Endothelial cell of umbilical vein (primary cell): Measurements from ENCODE around the gene NEB. TPM values are rescaled to one million over a fixed set of nuclear protein-coding genes. Genes with fewer than 3 reads are reported as not detected.

Experiments used
- BruUV-seq: library from RNA; stranded (reverse); fragments of 400-500 nt; replicated peaks from 2 replicates; lab custom pipeline; 2021; lab: Mats Ljungman, UMichigan
- CTCF ChIA-PET: fragments of 300-600, 350-600 bp; sonication (Branson Sonifier 250); formaldehyde crosslinking; loops from one replicate; lab custom pipeline; 2021; ENCODE audit warnings: antibody characterized with exemption, inconsistent platforms; lab: Charles Lee
- POLR2A ChIA-PET: fragments of 300-600, 350-600 bp; sonication (Branson Sonifier 250); formaldehyde crosslinking; loops from one replicate; lab custom pipeline; 2021; ENCODE audit warnings: antibody characterized with exemption, inconsistent platforms; lab: Charles Lee
- DNase-seq: peaks from one replicate; pipeline ENCODE4 v3.0.0-alpha.2; 2011; ENCODE audit warnings: low read depth, low spot score
- FAIRE-seq: peaks from 2 replicates; lab custom pipeline; 2011; peaks lifted over from hg19 to GRCh38; lab: Jason Lieb, UNC
- H2AFZ ChIP-seq: 2 replicates; pipeline ENCODE4 v1.6.0; 2012; ENCODE audit warnings: low read depth, low read length, control low read depth, inconsistent platforms
- H3K27ac ChIP-seq: 2 replicates; pipeline ENCODE4 v1.5.1; 2011; ENCODE audit warnings: low read depth, mild to moderate bottlenecking, control low read depth, low read length, moderate library complexity; ENCODE audit not compliant: insufficient read depth
- H3K27me3 ChIP-seq, 2 experiments: 2 replicates each; pipeline versions ENCODE4 v1.6.0 to v1.6.1; 2011; ENCODE audit warnings: low read length in 2 of 2, mixed read lengths in 1 of 2; ENCODE audit not compliant: control insufficient read depth in 2 of 2, insufficient read depth in 2 of 2
- H3K36me3 ChIP-seq, 2 experiments: 2 replicates in 1 of 2; 3 replicates in 1 of 2; pipeline ENCODE4 v1.5.1; 2011; ENCODE audit warnings: low read length in 2 of 2, mild to moderate bottlenecking in 1 of 2, moderate library complexity in 1 of 2; ENCODE audit not compliant: control insufficient read depth in 2 of 2, insufficient read depth in 2 of 2; ENCODE audit errors: extremely low read depth in 1 of 2
- H3K4me1 ChIP-seq: 3 replicates; pipeline ENCODE4 v1.5.1; 2011; ENCODE audit warnings: mild to moderate bottlenecking, low read length; ENCODE audit not compliant: control insufficient read depth, insufficient read depth; ENCODE audit errors: extremely low read depth
- H3K4me2 ChIP-seq: 2 replicates; pipeline ENCODE4 v1.6.1; 2011; ENCODE audit warnings: low read length, control low read depth, mixed read lengths; ENCODE audit not compliant: insufficient read depth
- H3K4me3 ChIP-seq, 3 experiments: fragments of 200-600 bp in 1 of 3; sonication (generic), shearing (Covaris generic) in 1 of 3; replicated peaks in 1 of 3; 2 replicates each; pipeline ENCODE4 v1.5.1; 2011 to 2016; ENCODE audit warnings: control low read depth in 3 of 3, low read length in 3 of 3, mild to moderate bottlenecking in 2 of 3, inconsistent platforms in 1 of 3, low read depth in 1 of 3, moderate library complexity in 1 of 3; ENCODE audit not compliant: insufficient read depth in 1 of 3
- H3K79me2 ChIP-seq: 2 replicates; pipeline ENCODE4 v1.6.0; 2012; ENCODE audit warnings: low read length, inconsistent platforms; ENCODE audit not compliant: control insufficient read depth, insufficient read depth
- H3K9ac ChIP-seq: replicated peaks from 2 replicates; pipeline ENCODE3; 2011; ENCODE audit warnings: low read length, control low read depth; ENCODE audit not compliant: insufficient read depth; ENCODE audit errors: extremely low read depth
- H3K9me1 ChIP-seq: replicated peaks from 3 replicates; pipeline ENCODE4 v1.6.0; 2011; ENCODE audit warnings: mild to moderate bottlenecking, low read length; ENCODE audit not compliant: control insufficient read depth, insufficient read depth; ENCODE audit errors: extremely low read depth
- H3K9me3 ChIP-seq: replicated peaks from 2 replicates; pipeline ENCODE4 v1.5.1; 2012; ENCODE audit warnings: low read length, inconsistent platforms; ENCODE audit not compliant: control insufficient read depth, insufficient read depth
- H4K20me1 ChIP-seq: replicated peaks from 2 replicates; pipeline ENCODE3; 2011; ENCODE audit warnings: mild to moderate bottlenecking, low read length; ENCODE audit not compliant: control insufficient read depth, insufficient read depth; ENCODE audit errors: extremely low read depth
- CTCF ChIP-seq, 2 donors: IDR thresholded peaks; 1 replicate in 1 of 2; 2 replicates in 1 of 2; pipeline ENCODE4 v1.5.1; 2011; ENCODE audit warnings: low read length in 2 of 2, mild to moderate bottlenecking in 2 of 2, moderate library complexity in 2 of 2, control low read depth in 1 of 2, inconsistent platforms in 1 of 2, low read depth in 1 of 2; ENCODE audit not compliant: insufficient read depth in 1 of 2; ENCODE audit errors: extremely low read depth in 1 of 2
- EZH2 ChIP-seq: IDR thresholded peaks from 2 replicates; pipeline ENCODE4 v1.6.1; 2012; ENCODE audit warnings: borderline replicate concordance, low read depth, mild to moderate bottlenecking, moderate library complexity, low read length, inconsistent platforms; ENCODE audit not compliant: severe bottlenecking
- FOS ChIP-seq: IDR thresholded peaks from 2 replicates; pipeline ENCODE4 v1.6.1; 2011; ENCODE audit warnings: mild to moderate bottlenecking, low read length, moderate library complexity, borderline replicate concordance; ENCODE audit not compliant: insufficient read depth
- GATA2 ChIP-seq: IDR thresholded peaks from 2 replicates; pipeline ENCODE4 v1.7.0; 2011; ENCODE audit warnings: low read depth, mild to moderate bottlenecking, moderate library complexity, mixed read lengths, low read length; ENCODE audit not compliant: insufficient read length, insufficient read depth
- JUN ChIP-seq: IDR thresholded peaks from 2 replicates; pipeline ENCODE4 v1.6.1; 2011; ENCODE audit warnings: borderline replicate concordance, low read depth; ENCODE audit not compliant: insufficient read length, insufficient read depth
- MAX ChIP-seq: IDR thresholded peaks from 2 replicates; pipeline ENCODE4 v1.6.1; 2011; ENCODE audit not compliant: insufficient read depth, insufficient read length
- MYC ChIP-seq: IDR thresholded peaks from one replicate; pipeline ENCODE4 v1.6.1; 2011; ENCODE audit warnings: mild to moderate bottlenecking, low read depth, low read length
- POLR2A ChIP-seq: IDR thresholded peaks from 2 replicates; pipeline ENCODE4 v1.6.1; 2012; ENCODE audit warnings: low read depth, mild to moderate bottlenecking, control low read depth, low read length
- POLR2AphosphoS5 ChIP-seq: IDR thresholded peaks from 2 replicates; pipeline ENCODE4 v1.6.1; 2012; ENCODE audit warnings: low read depth, mild to moderate bottlenecking, control low read depth, low read length, moderate library complexity; ENCODE audit not compliant: insufficient read depth
- dilution Hi-C: fragments of 300-500 bp; cut with MboI; formaldehyde crosslinking; loops from one replicate; pipeline ENCODE4 v1.15.0; 2019; ENCODE audit warnings: low sequenced_read_pairs; ENCODE audit not compliant: extremely low pct_ligation_motif_present
- intact Hi-C: fragments of 100-400 bp; cut with micrococcal nuclease; formaldehyde crosslinking; loops from one replicate; pipeline ENCODE4 v1.10.0; 2022
- polyA plus RNA-seq, 4 experiments: library from polyadenylated mRNA; depleted of rRNA in 3 of 4; stranded (reverse) in 3 of 4; unstranded in 1 of 4; fragments of >200 nt; gene quantifications; 2 replicates each; pipeline versions ENCODE4 v1.2.1 to v1.2.3, GENCODE V29; 2011 to 2012; ENCODE audit warnings: missing spikeins in 1 of 4
- total RNA-seq: library from RNA; stranded (reverse); gene quantifications from 2 replicates; pipeline ENCODE4 v1.2.3, GENCODE V29; 2021

NEB gene
- total and polyA plus RNA-seq, 2 donors (not counting 3 experiments of a cell fraction or from before 2014, with no cell fraction given), result 0.84 to 1.8 TPM

- POLR2A ChIA-PET, result no interaction called here
- DNase-seq (no peak), FAIRE-seq (no peak)
- Histone ChIP-seq H3K9me3 (no peaks in the 10 kb centered on the region), H4K20me1 (no peaks in the 10 kb centered on the region), H3K79me2 (no peaks in the 10 kb centered on the region), H3K27me3 (peaks cover 4 to 9% of the 10 kb centered on the region in 2 experiments), H3K4me3 (no peak overlapping the region), H3K27ac (no peak overlapping the region), H2AFZ (no peak overlapping the region), H3K9me1 (no peaks in the 10 kb centered on the region), H3K4me1 (no peaks in the 10 kb centered on the region), H3K36me3 (no peaks in the 10 kb centered on the region), H3K4me2 (no peak overlapping the region), H3K9ac (no peak overlapping the region)
- dilution Hi-C loops, result no loop called here
- no TSS peak for BruUV-seq
- TF ChIP-seq MAX (no peak), POLR2A (no peak), CTCF (IDR thresholded peaks at IDR 0.05; ENCODE audit: extremely low read depth in 1 of 2, insufficient read depth in 1 of 2, low read depth in 1 of 2, low read length in 2 of 2) (no peak), POLR2AphosphoS5 (no peak), MYC (no peak), GATA2 (no peak), JUN (no peak), EZH2 (no peak), FOS (no peak)
- intact Hi-C loops, result no loop called here
- CTCF ChIA-PET, result interaction anchor here (0.7 to 1.2 kb wide), 2 partner anchors 13 to 24 kb away, joined by 3 read pairs; no protein-coding TSS in a partner anchor
Measured at GRCh38 chr2:151713291-151713903, 20.9 kb downstream of the NEB start.
